Neural crest cell (in vitro differentiated cells): ENCODE data around the gene GLS2. TPM values are rescaled to one million over a fixed set of nuclear protein-coding genes. Genes with fewer than 3 reads are reported as not detected.
"Not testable (repeated sequence)": the region's sequence is repeated elsewhere in the genome, so short reads cannot be mapped to it uniquely, and the experiment has no call there.

Experiments
- DNase-seq: peaks from one replicate; pipeline ENCODE4 v3.0.0; 2021; ENCODE audit warnings: low read depth, mixed read lengths, low spot score
- H3K27ac Mint-ChIP-seq: one replicate; pipeline ENCODE4 v1.8.0; 2021; ENCODE audit warnings: mild to moderate bottlenecking, mixed read lengths; ENCODE audit not compliant: unreplicated experiment
- H3K27me3 Mint-ChIP-seq: 2 replicates; pipeline ENCODE4 v1.8.0; 2021; ENCODE audit warnings: low read depth, mild to moderate bottlenecking, mixed read lengths
- H3K36me3 Mint-ChIP-seq: 2 replicates; pipeline ENCODE4 v1.8.0; 2021; ENCODE audit warnings: low read depth, mild to moderate bottlenecking, mixed read lengths
- H3K4me1 Mint-ChIP-seq: 2 replicates; pipeline ENCODE4 v1.8.0; 2021; ENCODE audit warnings: mixed read lengths
- H3K4me3 Mint-ChIP-seq: one replicate; pipeline ENCODE4 v1.8.0; 2021; ENCODE audit warnings: mild to moderate bottlenecking, mixed read lengths
- H3K9me3 Mint-ChIP-seq: 2 replicates; pipeline ENCODE4 v1.8.0; 2021; ENCODE audit warnings: mixed read lengths
- CTCF ChIP-seq: fragments of 200-600 bp; sonication (generic); conservative IDR thresholded peaks from 2 replicates; pipeline ENCODE4 v1.5.0; 2021; ENCODE audit warnings: antibody characterized with exemption, mild to moderate bottlenecking
- total RNA-seq: library from RNA; stranded (reverse); gene quantifications from 2 replicates; pipeline ENCODE4 v1.2.1, GENCODE V29; 2021

GLS2 gene
- total RNA-seq, 1 donor from 2014 or later = 0.35 TPM

- peaks cover under 1% of the 10 kb centered on the region for H3K9me3 Mint-ChIP-seq
- no peaks in the 10 kb centered on the region for H3K27me3 Mint-ChIP-seq
- no peak for DNase-seq
- H3K36me3 Mint-ChIP-seq = peaks cover 10% of the 10 kb centered on the region
- H3K27ac Mint-ChIP-seq = no peak overlapping the region
- H3K4me1 Mint-ChIP-seq = peaks cover 30% of the 10 kb centered on the region
- peak overlapping the region; percentile 76 for H3K4me3 Mint-ChIP-seq
- no peak for TF ChIP-seq CTCF
Measured at GRCh38 chr12:56451147-56451546, 36.8 kb downstream of the GLS2 start.

- no peak for TF ChIP-seq CTCF
- peaks cover 14% of the 10 kb centered on the region for H3K36me3 Mint-ChIP-seq
- DNase-seq = no peak
- H3K9me3 Mint-ChIP-seq = peaks cover 2% of the 10 kb centered on the region
- H3K4me1 Mint-ChIP-seq = peaks cover 36% of the 10 kb centered on the region
- no peaks in the 10 kb centered on the region for H3K27me3 Mint-ChIP-seq
- peak overlapping the region; percentile 97 for H3K4me3 Mint-ChIP-seq
- no peak overlapping the region for H3K27ac Mint-ChIP-seq
Measured at GRCh38 chr12:56450241-56450640, 37.7 kb downstream of the GLS2 start.

- Mint-ChIP-seq H3K27me3 (no peaks in the 10 kb centered on the region), H3K9me3 (peaks cover 2% of the 10 kb centered on the region), H3K36me3 (peaks cover 18% of the 10 kb centered on the region), H3K4me3 (peak overlapping the region; percentile 97), H3K4me1 (peaks cover 36% of the 10 kb centered on the region), H3K27ac (peak overlapping the region; percentile 98)
- DNase-seq = no peak
- TF ChIP-seq CTCF = no peak
Measured at GRCh38 chr12:56449622-56449984, 38.4 kb downstream of the GLS2 start.

GRCh38 chr12:56448860-56449621 lies 38.9 kb downstream of the GLS2 start, which contains the start of gene TIMELESS:
Gene TIMELESS (minus strand): TSS chr12:56449426. CDS start chr12:56434170, 15,256 bp downstream.
- TF ChIP-seq CTCF = peak; percentile 37
- Mint-ChIP-seq H3K4me3 (peak within 1 kb of the TSS; percentile 97), H3K36me3 (peaks cover 23% of the 10 kb centered on the region), H3K27me3 (no peaks in the 10 kb centered on the region), H3K9me3 (peaks cover 6% of the 10 kb centered on the region), H3K27ac (peak within 1 kb of the TSS; percentile 98), H3K4me1 (peaks cover 39% of the 10 kb centered on the region)
- DNase-seq = peak; percentile 85

GRCh38 chr12:56443208-56443607 lies 44.8 kb downstream of the GLS2 start:
- not testable (repeated sequence) for H3K27ac Mint-ChIP-seq

GRCh38 chr12:56437430-56438176 lies 50.4 kb downstream of the GLS2 start:
- Mint-ChIP-seq H3K4me3 (no peak overlapping the region), H3K9me3 (no peaks in the 10 kb centered on the region), H3K4me1 (peaks cover 15% of the 10 kb centered on the region), H3K36me3 (peaks cover 7% of the 10 kb centered on the region), H3K27ac (no peak overlapping the region), H3K27me3 (no peaks in the 10 kb centered on the region)
- no peak for TF ChIP-seq CTCF
- no peak for DNase-seq

More at GRCh38 chr12:56443208-56443607, 44.8 kb downstream of the GLS2 start:
- DNase-seq, H3K27me3 Mint-ChIP-seq, H3K4me3 Mint-ChIP-seq, H3K9me3 Mint-ChIP-seq: not testable (repeated sequence)
- Mint-ChIP-seq H3K4me1 (peaks cover 35% of the 10 kb centered on the region), H3K36me3 (peaks cover 36% of the 10 kb centered on the region)
